Natural killer cell (primary cell): ENCODE data around the gene CALR3. TPM values are rescaled to one million over a fixed set of nuclear protein-coding genes. Genes with fewer than 3 reads are reported as not detected.

Source experiments
- ATAC-seq, 3 donors: fragments of 150-1000 bp in 2 of 3; fragments of 200-7000 bp in 1 of 3; cut with Tn5 transposase; 1 replicate in 1 of 3; 2 replicates in 2 of 3; pipeline ENCODE4 v1.10.0; 2021; ENCODE audit warnings: mild to moderate bottlenecking in 2 of 3, moderate library complexity in 2 of 3
- DNase-seq, 2 donors: peaks; one replicate each; pipeline versions ENCODE4 v3.0.0 to v3.0.0-alpha.2; 2013 to 2021; ENCODE audit warnings: mixed read lengths in 1 of 2
- H3K27ac ChIP-seq: one replicate; pipeline ENCODE4 v1.5.1; 2013; ENCODE audit warnings: mild to moderate bottlenecking, low read length
- H3K27me3 ChIP-seq: one replicate; pipeline ENCODE4 v1.6.1; 2013; ENCODE audit warnings: low read length; ENCODE audit not compliant: control insufficient read depth, insufficient read depth
- H3K36me3 ChIP-seq: one replicate; pipeline ENCODE4 v1.6.1; 2013; ENCODE audit warnings: low read length; ENCODE audit not compliant: control insufficient read depth, insufficient read depth
- H3K4me1 ChIP-seq: one replicate; pipeline ENCODE4 v1.6.1; 2013; ENCODE audit warnings: low read length; ENCODE audit not compliant: control insufficient read depth, insufficient read depth
- H3K4me3 ChIP-seq: one replicate; pipeline ENCODE4 v1.5.1; 2013; ENCODE audit warnings: low read length
- H3K9me3 ChIP-seq: one replicate; pipeline ENCODE4 v1.6.1; 2013; ENCODE audit warnings: low read length; ENCODE audit not compliant: control insufficient read depth, insufficient read depth
- H3K27ac Mint-ChIP-seq, 2 donors: one replicate each; pipeline ENCODE4 v1.8.0; 2022; ENCODE audit warnings: mild to moderate bottlenecking in 2 of 2, mixed read lengths in 2 of 2, moderate library complexity in 1 of 2
- H3K27me3 Mint-ChIP-seq, 2 donors: one replicate each; pipeline ENCODE4 v1.8.0; 2022; ENCODE audit warnings: low read depth in 2 of 2, mixed read lengths in 2 of 2
- H3K36me3 Mint-ChIP-seq: one replicate; pipeline ENCODE4 v1.8.0; 2022; ENCODE audit warnings: mixed read lengths
- H3K4me1 Mint-ChIP-seq, 2 donors: one replicate each; pipeline ENCODE4 v1.8.0; 2022; ENCODE audit warnings: mixed read lengths in 2 of 2
- H3K4me3 Mint-ChIP-seq: one replicate; pipeline ENCODE4 v1.8.0; 2022; ENCODE audit warnings: mild to moderate bottlenecking, moderate library complexity, mixed read lengths
- H3K9me3 Mint-ChIP-seq, 2 donors: one replicate each; pipeline ENCODE4 v1.8.0; 2022; ENCODE audit warnings: mixed read lengths in 2 of 2
- CTCF ChIP-seq: fragments of 200-600 bp; IDR thresholded peaks from one replicate; pipeline ENCODE4 v1.8.0; 2022; ENCODE audit warnings: antibody characterized with exemption
- WGBS: methylation state at CpG from one replicate; pipeline ENCODE4 v1.1.7; 2013; ENCODE audit warnings: missing lambda C conversion rate; ENCODE audit not compliant: insufficient coverage; 5-methylcytosine and 5-hydroxymethylcytosine counted together
- intact Hi-C: fragments of 100-400 bp; cut with micrococcal nuclease; formaldehyde crosslinking; loops from one replicate; pipeline ENCODE4 v1.14.2; 2022
- total RNA-seq, 4 donors: library from RNA; stranded (reverse); fragments of 120-200 nt in 1 of 4; gene quantifications; one replicate each; pipeline versions ENCODE4 v1.2.3 to v1.2.4, GENCODE V29; 2013 to 2022

CALR3 gene
- total RNA-seq, 3 donors from 2014 or later (not counting 1 experiment from before 2014, with no cell fraction given), result not detected

- H3K27ac Mint-ChIP-seq, result peak overlapping the region; percentile 96 to 97
- H3K27me3 ChIP-seq, result no peaks in the 10 kb centered on the region
- DNase-seq, result peak in 1 of 2 donors; percentile 19
- peak overlapping the region; percentile 88 for H3K27ac ChIP-seq
- peaks cover 88% of the 10 kb centered on the region for H3K4me1 ChIP-seq
- H3K27me3 Mint-ChIP-seq, result no peaks in the 10 kb centered on the region
- H3K9me3 Mint-ChIP-seq, result peaks cover 0 to 3% of the 10 kb centered on the region in 2 donors
- 57% methylated on average over 14 of the region's 14 CpGs for WGBS
- no peak for TF ChIP-seq CTCF
- H3K4me3 ChIP-seq, result no peak overlapping the region
- H3K4me1 Mint-ChIP-seq, result peaks cover 70 to 76% of the 10 kb centered on the region in 2 donors
- peaks cover 6% of the 10 kb centered on the region for H3K36me3 ChIP-seq
- peak overlapping the region; percentile 91 for H3K4me3 Mint-ChIP-seq
- peak in 1 of 3 donors; percentile 36 for ATAC-seq
- H3K9me3 ChIP-seq, result peaks cover 7% of the 10 kb centered on the region
- intact Hi-C loops, result loop anchor here (5.0 kb wide), 2 partner anchors 108 to 368 kb away; partner anchors contain the start of gene TPM4
- no peaks in the 10 kb centered on the region for H3K36me3 Mint-ChIP-seq
These were observed 50.5 kb downstream of the CALR3 start for GRCh38 chr19:16445238-16446107.

GRCh38 chr19:16444269-16444600, 51.7 kb downstream of the CALR3 start:
- Histone ChIP-seq H3K9me3 (no peaks in the 10 kb centered on the region), H3K27me3 (no peaks in the 10 kb centered on the region), H3K27ac (peak overlapping the region; percentile 88), H3K36me3 (peaks cover 9% of the 10 kb centered on the region), H3K4me1 (peaks cover 86% of the 10 kb centered on the region), H3K4me3 (no peak overlapping the region)
- ATAC-seq, result no peak
- H3K27ac Mint-ChIP-seq, result peak overlapping the region; percentile 96 to 97
- H3K27me3 Mint-ChIP-seq, result no peaks in the 10 kb centered on the region
- intact Hi-C loops, result no loop called here
- H3K9me3 Mint-ChIP-seq, result no peaks in the 10 kb centered on the region
- H3K36me3 Mint-ChIP-seq, result no peaks in the 10 kb centered on the region
- WGBS, result 0% methylated on average over 2 of the region's 2 CpGs
- TF ChIP-seq CTCF, result no peak
- no peak for DNase-seq
- H3K4me1 Mint-ChIP-seq, result peaks cover 64 to 72% of the 10 kb centered on the region in 2 donors
- H3K4me3 Mint-ChIP-seq, result peak overlapping the region; percentile 76

- intact Hi-C loops, result no loop called here
- H3K4me1 ChIP-seq, result peaks cover 86% of the 10 kb centered on the region
- H3K4me1 Mint-ChIP-seq, result peaks cover 60 to 68% of the 10 kb centered on the region in 2 donors
These were observed 53.3 kb downstream of the CALR3 start for GRCh38 chr19:16442386-16443276.

More at GRCh38 chr19:16442386-16443276, 53.3 kb downstream of the CALR3 start:
- WGBS, result 88% methylated on average over 19 of the region's 19 CpGs
- DNase-seq, result no peak
- H3K36me3 ChIP-seq, result peaks cover 10% of the 10 kb centered on the region
- ATAC-seq, result no peak
- Mint-ChIP-seq H3K36me3 (no peaks in the 10 kb centered on the region), H3K9me3 (no peaks in the 10 kb centered on the region), H3K27ac (peak overlapping the region; percentile 96 to 97), H3K4me3 (no peak overlapping the region), H3K27me3 (no peaks in the 10 kb centered on the region)
- no peaks in the 10 kb centered on the region for H3K9me3 ChIP-seq
- no peak overlapping the region for H3K4me3 ChIP-seq
- no peak for TF ChIP-seq CTCF
- H3K27me3 ChIP-seq, result no peaks in the 10 kb centered on the region
- no peak overlapping the region for H3K27ac ChIP-seq
